NCI-H446 treated with DMSO at 0.1 percent for 48 hours (cell line): ENCODE results near the gene PINK1.
A peak's percentile ranks its signal among the peaks of the same experiment; 100 is the strongest.

Source experiments
- DNase-seq: peaks from one replicate; lab custom pipeline; 2025; lab: John Stamatoyannopoulos, UW

PINK1 gene

GRCh38 chr1:20682571-20683236, 49.4 kb downstream of the PINK1 start:
- no peak for DNase-seq

GRCh38 chr1:20683614-20684013, 50.4 kb downstream of the PINK1 start:
- DNase-seq = no peak

- DNase-seq = no peak
Measured at GRCh38 chr1:20684050-20684620, 50.9 kb downstream of the PINK1 start.

DNA sequence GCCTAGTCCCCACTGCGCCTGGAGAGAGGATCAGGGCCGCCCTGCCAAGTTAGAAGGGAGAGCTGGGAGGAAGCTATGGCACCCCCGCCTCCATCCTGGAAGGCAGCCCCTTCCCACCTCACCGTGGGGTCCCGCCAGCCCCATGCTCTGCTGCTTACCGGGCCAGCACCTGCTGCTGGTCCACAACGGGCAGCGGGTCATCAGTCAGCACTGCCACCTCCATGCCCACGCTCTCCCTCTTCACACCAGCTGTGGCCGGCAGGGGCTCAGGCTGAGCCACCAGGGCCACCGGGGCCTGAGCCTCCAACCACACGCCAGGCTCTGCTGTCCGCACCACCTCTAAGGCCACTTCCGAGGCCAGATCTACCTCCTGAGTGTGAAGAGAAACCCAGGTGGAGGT, 51.4 kb downstream of the PINK1 start:
- DNase-seq = no peak

DNA sequence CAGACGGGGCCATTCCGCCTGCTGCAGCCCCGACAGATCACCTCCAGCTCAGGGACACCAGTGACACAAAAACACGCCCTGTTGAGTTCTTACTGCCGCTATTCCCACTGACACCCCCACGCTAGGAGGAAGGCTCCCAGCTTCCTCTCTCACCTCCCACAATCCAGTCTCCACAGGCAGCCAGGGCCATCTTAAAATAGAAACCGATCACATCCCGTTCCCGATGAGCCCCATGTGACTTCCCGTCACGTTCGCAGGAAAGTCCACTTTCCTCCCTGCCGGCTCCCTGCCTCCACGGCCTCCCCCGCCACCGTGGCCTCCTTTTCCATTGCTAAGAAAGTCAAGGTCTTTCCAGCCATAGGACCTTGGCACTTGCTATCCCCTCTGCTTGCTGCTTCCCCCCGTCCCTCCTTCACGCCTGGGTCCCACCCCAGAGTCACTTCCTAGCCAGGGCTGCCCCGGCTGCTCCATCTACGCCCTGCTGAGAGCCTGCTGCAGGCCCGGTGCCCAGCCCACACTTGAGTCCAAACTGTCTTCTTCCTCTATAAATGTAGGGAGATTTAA, 51.9 kb downstream of the PINK1 start:
- DNase-seq = no peak

DNA sequence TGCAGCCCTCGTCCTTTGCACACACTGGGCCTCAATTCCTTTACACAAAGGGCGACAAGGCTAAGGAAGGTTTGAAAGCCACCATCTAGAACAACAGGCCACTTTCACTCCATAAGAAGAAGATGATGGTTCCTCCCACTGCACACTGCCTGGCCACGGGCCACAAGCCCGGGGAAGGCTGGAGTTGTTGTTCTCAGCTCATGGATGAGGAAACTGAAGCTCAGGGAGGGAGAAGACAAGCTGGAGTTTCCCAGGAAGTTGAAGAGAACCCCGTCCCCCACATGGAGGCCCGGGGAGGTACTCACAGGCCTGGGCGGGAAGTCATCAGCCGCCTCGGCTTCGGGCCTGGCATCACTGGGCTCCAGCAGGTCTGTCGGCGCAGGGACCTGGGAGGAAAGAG, 52.5 kb downstream of the PINK1 start:
- DNase-seq = no peak

DNA sequence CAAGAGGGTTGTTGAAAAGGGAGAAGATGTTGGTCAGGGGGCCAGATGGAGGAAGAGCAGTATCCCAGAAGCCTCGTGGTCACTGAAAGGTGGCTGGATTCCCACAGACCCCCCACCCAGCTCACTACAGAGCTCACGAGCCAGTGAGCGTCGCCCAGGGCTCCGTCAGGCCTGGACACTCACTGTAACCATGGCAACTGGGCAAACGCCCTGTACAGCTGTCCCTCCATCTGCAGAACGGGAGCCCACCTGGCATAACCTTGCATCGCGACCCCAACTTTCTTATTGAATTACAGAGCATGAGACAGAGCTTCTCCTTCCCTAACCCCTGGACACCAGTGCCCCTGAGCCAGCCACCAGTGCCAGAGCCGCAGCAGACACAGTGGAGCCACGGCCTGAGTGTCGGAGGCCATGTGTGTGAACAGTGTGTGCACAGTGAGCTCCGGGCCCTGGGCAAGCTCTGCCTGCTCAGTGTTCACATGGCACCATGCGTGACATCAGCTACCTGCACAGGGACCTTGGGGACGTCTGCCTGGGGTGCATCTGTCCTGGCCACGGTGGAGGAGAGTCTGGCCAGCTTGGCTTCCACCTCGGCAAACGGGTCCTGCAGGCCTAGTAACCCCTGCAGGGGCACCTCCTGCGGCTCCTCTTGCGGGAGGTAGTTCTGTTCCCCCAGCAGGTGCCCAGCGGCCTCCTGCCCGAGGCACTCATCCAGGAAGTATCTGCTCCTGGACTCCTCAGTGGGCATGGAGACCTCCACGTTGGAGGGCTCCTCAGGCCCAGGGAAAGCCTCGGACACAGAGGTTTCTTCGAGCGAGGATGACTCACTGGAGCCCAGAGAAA, 53.8 kb downstream of the PINK1 start:
- DNase-seq = no peak

DNA sequence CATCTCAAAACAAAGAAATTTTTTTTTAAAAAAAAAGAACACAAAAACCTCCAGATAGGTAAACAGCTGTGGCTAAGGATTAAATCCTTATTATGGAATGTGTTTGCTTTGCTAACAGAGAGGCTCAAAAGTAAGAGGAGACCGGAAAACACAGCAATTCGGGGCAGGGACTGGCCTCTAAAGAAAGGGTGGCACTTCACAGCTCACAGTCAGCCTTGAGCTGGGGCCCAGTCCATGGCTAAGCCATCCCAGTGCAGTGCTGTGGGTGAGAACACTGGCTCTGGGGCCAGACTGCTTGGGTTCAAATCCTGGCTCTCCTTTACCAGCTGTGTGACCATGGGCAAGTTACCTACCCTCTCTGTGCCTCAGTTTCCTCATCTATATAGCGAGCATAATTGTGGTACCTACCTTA, 56.4 kb downstream of the PINK1 start:
- DNase-seq = no peak

- no peak for DNase-seq
Measured at GRCh38 chr1:20691872-20692271, 58.6 kb downstream of the PINK1 start.

GRCh38 chr1:20693623-20694022, 60.4 kb downstream of the PINK1 start:
- no peak for DNase-seq

DNA sequence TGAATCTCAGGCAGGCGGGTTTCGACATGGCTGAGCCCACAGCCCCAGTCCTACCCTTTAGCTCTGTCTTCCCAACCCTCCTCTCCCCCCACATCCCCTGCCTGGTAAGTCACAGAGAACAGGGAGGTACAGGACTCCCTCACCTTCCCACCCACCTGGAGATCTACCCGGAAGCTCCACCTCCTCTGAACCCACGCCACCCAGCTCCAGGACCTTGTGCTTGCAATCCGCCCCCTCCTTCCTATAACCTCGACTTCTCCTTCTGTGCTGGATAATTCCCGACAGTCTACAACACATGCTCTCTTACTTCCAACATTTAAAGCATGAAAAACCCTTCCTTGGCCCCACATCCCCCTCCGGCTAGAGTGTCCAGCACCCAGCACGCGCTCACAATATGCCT, 62.3 kb downstream of the PINK1 start:
- no peak for DNase-seq

DNA sequence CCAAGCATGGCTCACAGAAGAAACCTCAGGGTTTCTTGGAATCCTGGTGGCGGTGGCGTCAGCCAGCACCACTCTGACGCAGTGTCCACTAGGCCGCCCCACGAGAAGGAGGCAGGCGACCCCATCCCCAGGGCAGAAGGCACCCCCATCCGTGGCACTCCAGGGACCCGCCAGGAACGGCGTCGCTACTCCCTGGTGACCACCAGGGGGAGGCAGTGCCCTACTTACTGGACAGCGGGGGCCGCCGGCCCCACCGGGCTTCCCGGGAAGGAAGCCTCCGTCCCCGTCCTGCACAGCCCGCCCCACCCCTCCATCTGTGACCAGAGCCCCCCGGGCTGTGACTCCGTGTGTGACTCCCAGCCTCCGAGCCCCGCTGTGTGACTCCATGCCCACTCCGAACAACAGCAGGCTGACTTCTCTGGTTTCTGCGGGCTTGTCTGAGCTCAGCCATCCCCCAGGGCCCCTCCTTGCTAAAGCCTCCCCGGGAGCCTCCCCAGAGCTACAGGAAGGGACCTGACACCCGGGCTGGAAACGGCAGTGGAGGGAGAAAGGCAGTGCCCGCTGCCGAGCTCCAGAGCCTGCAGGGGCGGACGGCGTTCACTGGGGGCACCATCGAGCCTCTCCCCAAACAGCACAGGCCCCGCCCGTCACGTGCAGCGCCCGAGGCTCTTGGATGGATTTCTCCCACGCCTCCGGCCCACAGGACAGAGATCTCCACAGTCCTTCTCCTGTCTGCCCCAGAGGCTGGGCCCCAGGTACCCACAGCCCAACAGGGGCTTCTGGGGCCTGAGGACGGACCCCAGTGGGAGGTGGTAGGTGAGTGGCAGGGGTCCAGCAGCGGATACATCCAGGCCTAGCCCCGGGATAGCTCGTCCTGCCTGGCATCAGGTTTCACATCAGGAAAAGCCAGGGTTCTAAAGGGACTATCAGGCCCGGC, 63.4 kb downstream of the PINK1 start:
- peak; percentile 69 for DNase-seq

- DNase-seq = no peak
Measured at GRCh38 chr1:20697563-20697962, 64.3 kb downstream of the PINK1 start.

DNA sequence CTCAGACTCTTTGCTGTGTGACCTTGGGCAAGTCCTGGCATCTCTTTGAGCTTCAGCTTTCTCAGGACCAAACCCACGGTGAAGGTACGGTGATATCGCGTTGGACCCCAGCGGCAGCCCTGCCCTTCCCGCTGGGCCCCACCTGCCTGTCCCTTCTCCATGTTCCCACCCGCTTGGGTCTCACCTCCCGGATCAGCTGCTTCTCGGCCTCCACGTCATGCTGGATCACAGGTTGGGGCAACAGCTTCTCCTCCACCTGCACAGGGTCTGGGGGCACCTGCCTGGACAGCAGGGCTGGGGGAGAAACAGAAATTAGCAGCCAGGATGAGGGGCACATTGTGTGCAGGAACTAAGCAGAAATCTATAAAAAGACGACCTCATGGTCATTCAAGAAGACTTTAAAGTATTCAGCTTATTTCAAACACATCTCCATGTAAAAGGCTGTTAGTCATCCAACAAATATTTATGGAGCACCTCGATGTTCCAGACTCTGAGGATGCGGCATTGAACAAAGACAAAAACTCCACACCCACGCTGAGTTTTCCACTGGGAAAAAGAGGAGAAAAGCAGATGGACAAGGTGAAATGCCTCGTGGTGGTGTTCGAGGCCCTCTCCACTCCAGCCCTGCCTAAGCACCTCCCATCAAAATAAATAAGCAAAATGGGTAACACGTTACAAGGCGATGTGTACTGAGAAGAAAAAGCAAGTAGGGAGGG, 65.1 kb downstream of the PINK1 start:
- no peak for DNase-seq

GRCh38 chr1:20699558-20699957, 66.3 kb downstream of the PINK1 start:
- DNase-seq = no peak

DNA sequence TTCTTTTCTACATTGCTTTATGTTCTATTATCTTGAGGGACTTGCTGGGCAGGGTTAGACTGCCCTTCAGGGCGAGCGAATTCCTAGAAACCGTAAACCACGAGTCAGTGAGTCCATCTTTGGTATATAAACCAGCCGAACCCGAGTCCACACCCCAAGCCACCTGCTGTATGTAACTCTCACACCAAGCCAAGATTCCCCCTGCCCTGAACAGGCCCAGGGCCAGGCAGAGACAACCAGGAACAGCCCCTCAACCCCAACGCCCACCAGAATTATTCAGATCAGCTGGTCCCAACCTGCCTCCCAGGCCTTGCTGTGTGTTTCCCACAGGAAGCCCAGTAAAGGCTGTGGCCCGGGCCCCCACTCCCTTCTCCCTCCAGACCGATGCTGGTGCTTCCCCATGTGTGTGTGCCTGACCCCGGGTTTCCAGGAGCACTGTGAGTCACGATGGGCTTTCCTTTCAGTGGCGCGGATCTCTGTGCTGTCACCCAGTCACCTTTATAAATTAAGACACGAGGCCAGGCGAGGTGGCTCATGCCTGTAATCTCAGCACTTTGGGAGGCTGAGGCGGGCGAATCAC, 67.5 kb downstream of the PINK1 start:
- DNase-seq = no peak
